Prostate gland (tissue), 2 donors: ENCODE data around the gene UGDH.
"Not testable (repeated sequence)": the region's sequence is repeated elsewhere in the genome, so short reads cannot be mapped to it uniquely, and the experiment has no call there.

Source experiments
- POLR2A ChIP-seq: fragments of 450-650 bp; IDR thresholded peaks from one replicate; pipeline ENCODE4 v1.6.1; 2016; ENCODE audit warnings: antibody characterized with exemption, mild to moderate bottlenecking
- POLR2AphosphoS5 ChIP-seq: sonication (generic); formaldehyde crosslinking; IDR thresholded peaks from one replicate; pipeline ENCODE4 v1.6.1; 2017; ENCODE audit warnings: antibody characterized with exemption
- TF ChIP-seq, protein P1 (sequence below), 4 experiments: fragments of 200-600 bp in 2 of 4; fragments of 450-650 bp in 2 of 4; sonication (generic) in 2 of 4; IDR thresholded peaks; 1 replicate in 3 of 4; 2 replicates in 1 of 4; pipeline ENCODE4 v1.5.1; 2016 to 2019; ENCODE audit warnings: antibody characterized with exemption in 4 of 4, mild to moderate bottlenecking in 2 of 4, moderate library complexity in 2 of 4

DNA sequence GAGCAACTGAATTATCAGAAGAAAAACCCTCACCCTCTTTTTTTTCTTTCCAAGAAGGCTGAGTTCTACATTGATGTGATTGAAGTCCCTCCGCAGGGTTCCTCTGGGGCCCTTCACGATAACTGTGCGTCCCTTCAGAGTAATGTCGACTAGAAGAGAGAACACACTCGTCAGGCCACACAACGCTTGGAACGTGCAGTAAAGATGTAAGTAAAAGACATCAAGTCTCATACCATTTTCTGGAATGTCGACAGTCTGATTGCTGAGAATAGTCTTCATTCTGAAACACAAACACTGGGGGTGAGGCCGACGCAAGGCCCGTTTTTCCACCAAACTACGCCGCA is 69.1 kb downstream of the UGDH start:
- TF ChIP-seq, protein P1, sequence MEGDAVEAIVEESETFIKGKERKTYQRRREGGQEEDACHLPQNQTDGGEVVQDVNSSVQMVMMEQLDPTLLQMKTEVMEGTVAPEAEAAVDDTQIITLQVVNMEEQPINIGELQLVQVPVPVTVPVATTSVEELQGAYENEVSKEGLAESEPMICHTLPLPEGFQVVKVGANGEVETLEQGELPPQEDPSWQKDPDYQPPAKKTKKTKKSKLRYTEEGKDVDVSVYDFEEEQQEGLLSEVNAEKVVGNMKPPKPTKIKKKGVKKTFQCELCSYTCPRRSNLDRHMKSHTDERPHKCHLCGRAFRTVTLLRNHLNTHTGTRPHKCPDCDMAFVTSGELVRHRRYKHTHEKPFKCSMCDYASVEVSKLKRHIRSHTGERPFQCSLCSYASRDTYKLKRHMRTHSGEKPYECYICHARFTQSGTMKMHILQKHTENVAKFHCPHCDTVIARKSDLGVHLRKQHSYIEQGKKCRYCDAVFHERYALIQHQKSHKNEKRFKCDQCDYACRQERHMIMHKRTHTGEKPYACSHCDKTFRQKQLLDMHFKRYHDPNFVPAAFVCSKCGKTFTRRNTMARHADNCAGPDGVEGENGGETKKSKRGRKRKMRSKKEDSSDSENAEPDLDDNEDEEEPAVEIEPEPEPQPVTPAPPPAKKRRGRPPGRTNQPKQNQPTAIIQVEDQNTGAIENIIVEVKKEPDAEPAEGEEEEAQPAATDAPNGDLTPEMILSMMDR (IDR thresholded peaks at IDR 0.05) = not testable (repeated sequence)
- TF ChIP-seq POLR2AphosphoS5, POLR2A: not testable (repeated sequence)
